H1 (cell line): ENCODE data around the gene FOXL2. TPM values are rescaled to one million over a fixed set of nuclear protein-coding genes. Genes with fewer than 3 reads are reported as not detected.

Experiments used
- CTCF ChIA-PET: fragments of 300-600 bp; sonication (Branson Sonifier 250); formaldehyde crosslinking; loops from one replicate; lab custom pipeline; 2021; ENCODE audit not compliant: partially characterized antibody; lab: Charles Lee
- POLR2A ChIA-PET: fragments of 300-600 bp; sonication (Branson Sonifier 250); formaldehyde crosslinking; loops from one replicate; lab custom pipeline; 2021; ENCODE audit warnings: inconsistent platforms; ENCODE audit not compliant: partially characterized antibody; lab: Charles Lee
- DNase-seq, 2 experiments: peaks; one replicate each; pipeline versions ENCODE4 v3.0.0 to v3.0.0-alpha.2; 2010 to 2022; ENCODE audit warnings: low spot score in 2 of 2, low read depth in 1 of 2, mixed read lengths in 1 of 2
- FAIRE-seq: peaks from 2 replicates; lab custom pipeline; 2011; peaks lifted over from hg19 to GRCh38; lab: Jason Lieb, UNC
- H2AFZ ChIP-seq: 2 replicates; pipeline ENCODE4 v1.8.1; 2012; ENCODE audit warnings: low read length, inconsistent platforms
- H2AK5ac ChIP-seq: 2 replicates; pipeline ENCODE4 v1.6.1; 2013; ENCODE audit warnings: low read depth, low read length
- H2BK120ac ChIP-seq: replicated peaks from 2 replicates; pipeline ENCODE3; 2013; ENCODE audit warnings: low read depth, low read length, inconsistent platforms
- H2BK12ac ChIP-seq: 2 replicates; pipeline ENCODE4 v1.6.1; 2013; ENCODE audit warnings: low read depth, low read length
- H2BK15ac ChIP-seq: 2 replicates; pipeline ENCODE4 v1.6.1; 2013; ENCODE audit warnings: low read length
- H2BK20ac ChIP-seq: 2 replicates; pipeline ENCODE4 v1.6.1; 2013; ENCODE audit warnings: low read length
- H2BK5ac ChIP-seq: 2 replicates; pipeline ENCODE4 v1.6.1; 2013; ENCODE audit warnings: low read depth, low read length
- H3K14ac ChIP-seq: 2 replicates; pipeline ENCODE4 v1.6.1; 2013; ENCODE audit warnings: inconsistent platforms; ENCODE audit not compliant: insufficient read length
- H3K18ac ChIP-seq: 2 replicates; pipeline ENCODE4 v1.6.1; 2013; ENCODE audit warnings: low read length; ENCODE audit errors: extremely low read depth
- H3K23ac ChIP-seq: 2 replicates; pipeline ENCODE4 v1.6.1; 2013; ENCODE audit warnings: inconsistent platforms; ENCODE audit not compliant: insufficient read length
- H3K23me2 ChIP-seq: 2 replicates; pipeline ENCODE4 v1.6.1; 2013; ENCODE audit warnings: low read depth, low read length
- H3K27ac ChIP-seq: 2 replicates; pipeline ENCODE4 v1.6.1; 2011; ENCODE audit warnings: low read depth, low read length, inconsistent platforms
- H3K27me3 ChIP-seq, 4 experiments: replicated peaks in 1 of 4; 1 replicate in 1 of 4; 2 replicates in 3 of 4; pipeline versions ENCODE4 v1.6.1 to v1.8.1; 2011 to 2013; ENCODE audit warnings: low read length in 3 of 4, mild to moderate bottlenecking in 3 of 4, inconsistent platforms in 2 of 4, mixed read lengths in 2 of 4, moderate library complexity in 1 of 4; ENCODE audit not compliant: control insufficient read depth in 3 of 4, insufficient read depth in 3 of 4; ENCODE audit errors: extremely low read depth in 1 of 4
- H3K36me3 ChIP-seq, 4 experiments: 2 replicates each; pipeline versions ENCODE4 v1.6.1 to v1.8.1; 2011 to 2013; ENCODE audit warnings: mild to moderate bottlenecking in 4 of 4, low read length in 3 of 4, moderate library complexity in 2 of 4, control low read depth in 1 of 4, inconsistent platforms in 1 of 4; ENCODE audit not compliant: insufficient read depth in 4 of 4, control insufficient read depth in 2 of 4
- H3K4ac ChIP-seq: replicated peaks from 2 replicates; pipeline ENCODE3; 2013; ENCODE audit warnings: low read length, low read depth, mixed read lengths, inconsistent platforms; ENCODE audit not compliant: insufficient read length
- H3K4me1 ChIP-seq, 4 experiments: replicated peaks in 1 of 4; 1 replicate in 1 of 4; 2 replicates in 3 of 4; pipeline versions ENCODE4 v1.6.1 to v1.8.1; 2011 to 2013; ENCODE audit warnings: low read length in 3 of 4, inconsistent platforms in 2 of 4, mixed read lengths in 1 of 4; ENCODE audit not compliant: insufficient read depth in 4 of 4, control insufficient read depth in 3 of 4
- H3K4me2 ChIP-seq, 2 experiments: 2 replicates each; pipeline versions ENCODE4 v1.6.1 to v1.8.1; 2011 to 2013; ENCODE audit warnings: low read depth in 2 of 2, low read length in 2 of 2, control low read depth in 1 of 2, inconsistent platforms in 1 of 2, mild to moderate bottlenecking in 1 of 2; ENCODE audit not compliant: insufficient read depth in 1 of 2
- H3K4me3 ChIP-seq, 4 experiments: fragments of 200-600, 300-600 bp in 1 of 4; sonication (generic), shearing (Covaris generic), sonication (Bioruptor Twin) in 1 of 4; 2 replicates each; pipeline versions ENCODE4 v1.5.1 to v1.8.1; 2011 to 2016; ENCODE audit warnings: low read length in 4 of 4, low read depth in 3 of 4, control low read depth in 2 of 4, inconsistent platforms in 2 of 4, mild to moderate bottlenecking in 2 of 4, mixed read lengths in 1 of 4, moderate library complexity in 1 of 4; ENCODE audit not compliant: insufficient read depth in 2 of 4; ENCODE audit errors: extremely low read depth in 1 of 4
- H3K56ac ChIP-seq: replicated peaks from 2 replicates; pipeline ENCODE3; 2013; ENCODE audit warnings: low read depth, mild to moderate bottlenecking, mixed read lengths, low read length, inconsistent platforms; ENCODE audit not compliant: insufficient read length
- H3K79me1 ChIP-seq: 2 replicates; pipeline ENCODE4 v1.6.1; 2013; ENCODE audit warnings: low read depth, low read length, control low read depth
- H3K79me2 ChIP-seq, 2 experiments: 2 replicates each; pipeline versions ENCODE4 v1.6.1 to v1.8.1; 2012 to 2013; ENCODE audit warnings: low read length in 2 of 2, mild to moderate bottlenecking in 2 of 2, inconsistent platforms in 1 of 2; ENCODE audit not compliant: insufficient read depth in 2 of 2, control insufficient read depth in 1 of 2
- H3K9ac ChIP-seq, 4 experiments: replicated peaks in 1 of 4; 1 replicate in 1 of 4; 2 replicates in 3 of 4; pipeline versions ENCODE4 v1.6.1 to v1.8.1; 2011 to 2013; ENCODE audit warnings: low read depth in 3 of 4, low read length in 3 of 4, control low read depth in 2 of 4, mild to moderate bottlenecking in 2 of 4, moderate library complexity in 2 of 4, inconsistent platforms in 1 of 4; ENCODE audit errors: extremely low read depth in 1 of 4
- H3K9me3 ChIP-seq, 2 experiments: 2 replicates each; pipeline versions ENCODE4 v1.6.1 to v1.8.1; 2012 to 2013; ENCODE audit warnings: mild to moderate bottlenecking in 2 of 2, moderate library complexity in 2 of 2, control low read depth in 1 of 2, inconsistent platforms in 1 of 2, low read depth in 1 of 2, low read length in 1 of 2, mixed read lengths in 1 of 2; ENCODE audit not compliant: insufficient read depth in 2 of 2
- H4K20me1 ChIP-seq, 2 experiments: replicated peaks in 1 of 2; 2 replicates each; pipeline versions ENCODE3 to v1.8.1; 2011 to 2013; ENCODE audit warnings: inconsistent platforms in 2 of 2, low read length in 2 of 2, mild to moderate bottlenecking in 1 of 2; ENCODE audit not compliant: insufficient read depth in 2 of 2, control insufficient read depth in 1 of 2
- H4K5ac ChIP-seq: 2 replicates; pipeline ENCODE4 v1.6.1; 2013; ENCODE audit warnings: low read length, low read depth, mixed read lengths, inconsistent platforms; ENCODE audit not compliant: insufficient read length
- H4K8ac ChIP-seq: 2 replicates; pipeline ENCODE4 v1.8.0; 2013; ENCODE audit warnings: mild to moderate bottlenecking, moderate library complexity, low read length, inconsistent platforms; ENCODE audit not compliant: insufficient read depth; ENCODE audit errors: extremely low read depth
- H4K91ac ChIP-seq: replicated peaks from 2 replicates; pipeline ENCODE3; 2013; ENCODE audit warnings: low read length, mixed read lengths, inconsistent platforms; ENCODE audit not compliant: insufficient read length
- BACH1 ChIP-seq: IDR thresholded peaks from 2 replicates; pipeline ENCODE4 v1.6.1; 2012; ENCODE audit warnings: low read length, improper control_type of control experiment
- BCL11A ChIP-seq, 2 experiments: IDR thresholded peaks; one replicate each; pipeline ENCODE4 v1.6.1; 2011; ENCODE audit warnings: low read depth in 2 of 2, low read length in 2 of 2, mild to moderate bottlenecking in 2 of 2
- CREB1 ChIP-seq: IDR thresholded peaks from 2 replicates; pipeline ENCODE4 v1.6.1; 2012; ENCODE audit warnings: inconsistent platforms
- CTBP2 ChIP-seq: IDR thresholded peaks from 2 replicates; pipeline ENCODE4 v1.7.0; 2011; ENCODE audit warnings: borderline replicate concordance, mild to moderate bottlenecking, moderate library complexity, mixed read lengths, low read length; ENCODE audit not compliant: insufficient read depth, insufficient read length
- EGR1 ChIP-seq: IDR thresholded peaks from 2 replicates; pipeline ENCODE4 v1.6.1; 2011; ENCODE audit warnings: low read depth, low read length, borderline replicate concordance
- HDAC6 ChIP-seq: IDR thresholded peaks from one replicate; pipeline ENCODE4 v1.7.1; 2012; ENCODE audit warnings: low read depth, mild to moderate bottlenecking, inconsistent platforms, low read length, moderate library complexity
- KDM4A ChIP-seq: IDR thresholded peaks from one replicate; pipeline ENCODE4 v1.7.1; 2012; ENCODE audit warnings: low read depth, mild to moderate bottlenecking, moderate library complexity, low read length, inconsistent platforms; ENCODE audit not compliant: severe bottlenecking
- RAD21 ChIP-seq, 2 experiments: IDR thresholded peaks in 1 of 2; conservative IDR thresholded peaks in 1 of 2; 2 replicates each; pipeline ENCODE4 v1.6.1; 2011; ENCODE audit warnings: low read depth in 2 of 2, low read length in 2 of 2, improper control_type of control experiment in 1 of 2, inconsistent platforms in 1 of 2, mild to moderate bottlenecking in 1 of 2, moderate library complexity in 1 of 2
- RXRA ChIP-seq: IDR thresholded peaks from 2 replicates; pipeline ENCODE4 v1.6.1; 2011; ENCODE audit warnings: low read depth, mild to moderate bottlenecking, low read length, moderate library complexity; ENCODE audit not compliant: insufficient read depth
- SIX5 ChIP-seq: IDR thresholded peaks from 2 replicates; pipeline ENCODE4 v1.6.1; 2011; ENCODE audit warnings: mild to moderate bottlenecking, low read depth, low read length
- TCF12 ChIP-seq: IDR thresholded peaks from 2 replicates; pipeline ENCODE4 v1.6.1; 2011; ENCODE audit warnings: low read depth, mild to moderate bottlenecking, low read length
- YY1 ChIP-seq: IDR thresholded peaks from 2 replicates; pipeline ENCODE4 v1.6.1; 2011; ENCODE audit warnings: low read depth, mild to moderate bottlenecking, low read length
- WGBS, 2 experiments: shearing (Covaris generic) in 1 of 2; methylation state at CpG; one replicate each; pipeline versions ENCODE4 v1.1.6 to v1.1.7; 2013 to 2015; ENCODE audit warnings: low lambda C conversion rate in 2 of 2, mixed read lengths in 2 of 2, inconsistent platforms in 1 of 2, low coverage in 1 of 2, missing lambda C conversion rate in 1 of 2; ENCODE audit not compliant: insufficient replicate concordance in 2 of 2, insufficient coverage in 1 of 2, insufficient read length in 1 of 2; ENCODE audit errors: extremely low coverage in 1 of 2, missing lambda C conversion rate in 1 of 2; 5-methylcytosine and 5-hydroxymethylcytosine counted together
- polyA plus RNA-seq, 7 experiments: library from polyadenylated mRNA; depleted of rRNA in 3 of 7; stranded (reverse) in 5 of 7; unstranded in 2 of 7; fragments of >200 nt in 5 of 7; fragments of 200-250 nt in 2 of 7; gene quantifications; 1 replicate in 5 of 7; 2 replicates in 1 of 7; 4 replicates in 1 of 7; pipeline versions ENCODE4 v1.2.1 to v1.2.3, GENCODE V29; 2011 to 2013; ENCODE audit warnings: missing spikeins in 2 of 7, mixed read lengths in 2 of 7
- total RNA-seq: library from RNA; stranded (reverse); fragmentation: NEBNext Ultra II Directional; extraction: Animal tissue kit (Norgen Biotek cat#: 25700); gene quantifications from 2 replicates; pipeline ENCODE4 v1.2.1, GENCODE V29; 2021

Gene FOXL2
- total and polyA plus RNA-seq, 2 of the 8 experiments (the other 6 are each of a cell fraction or from before 2014, with no cell fraction given): 0.59 to 2.4 TPM

GRCh38 chr3:138939561-138940241 lies 7.2 kb downstream of the FOXL2 start:
- Histone ChIP-seq H3K4me3 (peak overlapping the region; percentile 3 to 59 (median 28); a peak in 7 of 8 replicates), H3K4me2 (peak overlapping the region; percentile 38 to 71), H2BK15ac (no peak overlapping the region), H3K79me1 (no peaks in the 10 kb centered on the region), H3K27ac (no peak overlapping the region), H3K23ac (no peak overlapping the region), H4K5ac (no peak overlapping the region), H3K23me2 (peaks cover 8% of the 10 kb centered on the region; the same call in 1 of the 2 replicates), H3K56ac (no peak overlapping the region), H2BK5ac (no peak overlapping the region), H2BK12ac (no peak overlapping the region), H3K14ac (no peak overlapping the region), H3K36me3 (peaks cover 0 to 8% (median 0%) of the 10 kb centered on the region in 4 experiments; a peak in 1 of 8 replicates), H2AFZ (no peak overlapping the region), H3K79me2 (no peaks in the 10 kb centered on the region), H3K4me1 (peaks cover 6 to 34% (median 21%) of the 10 kb centered on the region in 4 experiments), H3K27me3 (peaks cover 80 to 97% (median 90%) of the 10 kb centered on the region in 4 experiments), H2BK20ac (no peak overlapping the region), H4K8ac (peak overlapping the region; percentile 45; the same call in 1 of the 2 replicates), H2AK5ac (no peak overlapping the region), H3K18ac (no peak overlapping the region), H2BK120ac (no peak overlapping the region), H4K20me1 (peaks cover 9 to 25% of the 10 kb centered on the region in 2 experiments), H3K9ac (no peak overlapping the region), H3K4ac (no peak overlapping the region), H3K9me3 (no peaks in the 10 kb centered on the region), H4K91ac (no peak overlapping the region)
- FAIRE-seq (no peak), DNase-seq (peak in 1 of 2 experiments; percentile 84)
- ChIA-PET CTCF (interaction anchor here (0.6 to 15.6 kb wide), 17 partner anchors 7 to 656 kb away, joined by 3 to 223 read pairs (median 4); partner anchors contain the start of gene ESYT3), POLR2A (interaction anchor here (0.6 to 9.6 kb wide), 6 partner anchors 9 to 504 kb away, joined by 3 to 149 read pairs (median 4); partner anchors contain the start of genes FOXL2 and FOXL2NB)
- WGBS, 2 experiments: 3% methylated on average over 41 of the region's 52 CpGs; no CpG with 5 or more reads in 1 of the 2 experiments
- TF ChIP-seq EGR1 (peak; percentile 18; the same call in 1 of the 2 replicates), BACH1 (no peak), CREB1 (no peak), HDAC6 (no peak), YY1 (no peak), RAD21 (IDR thresholded peaks at IDR 0.05 in 1 of 2, conservative IDR thresholded peaks at IDR 0.05 in 1 of 2; ENCODE audit: low read depth in 2 of 2, low read length in 2 of 2) (peak; percentile 56 to 71), SIX5 (no peak), RXRA (no peak), CTBP2 (peak; percentile 89), BCL11A (IDR thresholded peaks at IDR 0.05; ENCODE audit: low read depth in 2 of 2, low read length in 2 of 2) (no peak), KDM4A (peak; percentile 61), TCF12 (no peak)
